ENCODE measurements around the gene GOSR1.
"Not testable (repeated sequence)": the region's sequence is repeated elsewhere in the genome, so short reads cannot be mapped to it uniquely, and the experiment has no call there.

GOSR1 gene

DNA sequence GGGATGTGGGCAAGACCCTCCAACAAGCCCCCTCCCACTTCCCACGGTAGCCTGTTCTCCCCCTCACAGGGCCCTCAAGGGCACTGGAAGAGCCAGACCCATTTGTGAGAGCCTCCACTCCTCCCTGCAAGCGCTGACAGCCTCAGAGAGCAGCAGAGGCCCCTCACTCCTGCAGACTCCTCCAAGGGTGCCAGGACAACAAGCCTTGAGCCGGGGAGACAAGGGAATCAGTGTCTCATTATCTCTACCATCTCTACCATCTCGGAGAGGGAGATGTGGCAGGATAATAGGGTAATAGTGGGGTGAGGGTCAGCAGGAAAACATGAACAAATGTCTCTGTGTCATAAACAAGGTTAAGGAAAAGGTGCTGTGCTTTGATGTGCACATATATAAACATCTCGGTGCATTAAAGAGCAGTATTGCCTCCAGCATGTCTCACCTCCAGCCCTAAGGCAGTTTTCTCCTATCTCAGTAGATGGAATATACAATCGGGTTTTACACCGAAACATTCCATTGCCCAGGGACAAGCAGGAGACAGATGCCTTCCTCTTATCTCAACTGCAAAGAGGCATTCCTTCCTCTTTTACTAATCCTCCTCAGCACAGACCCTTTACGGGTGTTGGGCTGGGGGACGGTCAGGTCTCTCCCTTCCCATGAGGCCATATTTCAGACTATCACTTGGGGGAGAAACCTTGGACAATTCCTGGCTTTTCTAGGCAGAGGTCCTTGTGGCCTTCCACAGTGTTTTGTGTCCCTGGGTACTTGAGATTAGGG is 86.1 kb downstream of the GOSR1 start:
- DNase-seq (ENCODE audit: low spot score), result not testable (repeated sequence)

DNA sequence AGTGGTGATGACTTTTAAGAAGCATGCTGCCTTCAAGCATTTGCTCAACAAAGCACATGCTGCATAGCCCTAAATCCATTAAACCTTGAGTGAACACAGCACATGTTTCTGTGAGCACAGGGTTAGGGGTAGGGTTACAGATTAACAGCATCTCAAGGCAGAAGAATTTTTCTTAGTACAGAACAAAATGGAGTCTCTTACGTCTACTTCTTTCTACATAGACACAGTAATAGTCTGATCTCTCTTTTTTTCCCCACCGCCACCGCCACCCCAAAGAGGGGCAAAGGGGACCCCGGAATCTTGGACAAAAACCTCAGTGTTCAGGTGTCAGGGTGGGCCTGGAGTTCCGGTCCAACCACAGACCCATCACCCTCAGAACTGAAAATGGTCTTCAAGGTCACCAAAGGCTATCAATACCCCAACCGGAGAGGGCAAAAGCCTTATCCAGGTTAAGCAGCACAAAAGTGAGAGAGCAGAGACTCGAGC is 86.7 kb downstream of the GOSR1 start:
- not testable (repeated sequence) for DNase-seq (ENCODE audit: low spot score)

DNA sequence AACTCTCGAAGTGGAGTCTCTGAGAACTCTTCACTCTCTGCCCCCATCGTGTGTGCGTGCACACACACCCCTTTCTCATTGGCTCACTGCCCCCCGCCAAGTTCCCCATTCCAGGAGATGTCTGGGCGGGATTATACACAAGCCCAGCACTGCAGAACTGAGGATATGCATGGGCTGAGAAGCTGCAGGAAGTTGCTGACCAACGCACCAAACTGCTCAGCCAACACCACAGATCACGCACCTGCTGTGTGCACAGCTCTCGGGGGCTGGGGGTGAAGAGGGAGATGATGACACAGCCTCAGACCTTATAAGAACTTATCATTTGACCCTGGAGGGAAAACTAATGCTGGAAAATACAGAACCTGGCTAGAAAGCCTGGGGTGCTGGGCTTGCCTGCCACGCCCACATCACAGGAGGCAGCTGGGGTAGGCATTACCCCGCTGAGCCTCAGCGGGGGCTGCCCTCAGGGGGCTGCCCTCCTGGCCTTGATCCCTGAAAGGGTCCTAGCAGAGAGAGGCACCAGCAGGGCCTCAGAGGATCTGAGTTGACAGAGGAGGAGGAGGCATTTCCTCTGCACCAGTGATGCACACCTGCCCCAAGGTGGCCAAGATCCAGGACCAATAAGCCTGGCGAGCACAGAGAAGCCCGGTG is 87.3 kb downstream of the GOSR1 start:
- peak; percentile 55 for DNase-seq (ENCODE audit: low spot score)

DNA sequence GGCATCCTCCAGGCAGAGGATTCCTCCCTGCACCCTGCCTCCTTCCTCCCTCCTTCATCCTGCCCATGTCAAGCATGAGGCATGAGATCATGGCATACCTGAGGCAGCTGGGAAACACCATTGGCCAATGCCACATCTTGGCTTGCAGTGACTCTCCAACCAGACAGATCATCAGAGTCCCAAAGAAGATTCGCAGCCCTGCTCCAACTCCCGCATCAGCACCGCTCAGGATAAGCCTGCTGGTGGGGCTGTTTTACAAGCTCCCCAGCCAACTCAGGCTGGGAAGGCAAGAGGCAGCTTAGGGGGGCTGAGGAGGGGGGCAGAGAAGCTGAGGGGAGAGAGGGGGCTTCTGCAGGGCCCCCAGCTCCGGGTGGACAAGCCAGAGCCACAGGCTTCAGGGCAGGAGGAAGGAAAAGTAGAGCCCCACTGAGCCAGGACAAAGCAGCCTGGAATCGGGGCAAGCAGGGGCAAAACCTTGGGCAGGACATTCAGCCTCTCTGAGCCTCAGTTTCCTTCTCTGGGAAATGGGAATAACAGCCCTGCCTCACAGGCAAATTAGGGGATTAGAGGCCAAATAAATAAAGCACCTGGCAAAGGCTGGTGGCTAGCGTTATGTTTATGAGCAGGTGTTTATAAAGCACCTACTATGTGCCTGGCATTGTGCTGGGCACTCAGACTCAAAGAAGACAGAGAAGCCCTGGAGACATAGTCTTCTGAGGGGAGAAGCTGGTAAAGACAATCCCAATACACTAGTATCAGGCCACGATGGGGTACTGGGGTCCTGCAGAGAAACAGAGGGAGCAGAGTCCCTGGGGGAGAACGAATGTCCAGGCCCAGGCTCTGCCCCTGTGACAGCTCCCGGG is 88.1 kb downstream of the GOSR1 start:
- DNase-seq (ENCODE audit: low spot score), result no peak

DNA sequence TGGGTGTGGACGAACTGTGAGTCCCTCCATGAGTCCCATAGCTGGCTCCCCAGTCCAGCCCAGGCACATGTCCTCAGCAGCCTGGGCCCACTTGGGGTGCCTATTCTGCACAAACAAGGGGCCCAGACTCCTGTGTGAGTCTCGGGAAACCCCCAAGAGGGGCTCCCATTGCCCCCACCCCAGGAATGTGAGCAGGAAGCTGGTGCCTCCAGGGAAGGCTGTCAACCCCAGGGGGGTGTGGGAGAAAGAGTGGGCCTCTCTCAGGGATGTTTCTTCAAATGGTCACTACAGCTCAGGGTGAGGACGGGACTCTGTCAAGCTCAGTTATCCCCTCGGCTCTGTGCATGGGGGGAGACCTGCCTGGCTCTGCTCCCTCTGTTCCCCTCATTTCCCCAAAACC is 88.9 kb downstream of the GOSR1 start:
- DNase-seq (ENCODE audit: low spot score), result not testable (repeated sequence)

DNA sequence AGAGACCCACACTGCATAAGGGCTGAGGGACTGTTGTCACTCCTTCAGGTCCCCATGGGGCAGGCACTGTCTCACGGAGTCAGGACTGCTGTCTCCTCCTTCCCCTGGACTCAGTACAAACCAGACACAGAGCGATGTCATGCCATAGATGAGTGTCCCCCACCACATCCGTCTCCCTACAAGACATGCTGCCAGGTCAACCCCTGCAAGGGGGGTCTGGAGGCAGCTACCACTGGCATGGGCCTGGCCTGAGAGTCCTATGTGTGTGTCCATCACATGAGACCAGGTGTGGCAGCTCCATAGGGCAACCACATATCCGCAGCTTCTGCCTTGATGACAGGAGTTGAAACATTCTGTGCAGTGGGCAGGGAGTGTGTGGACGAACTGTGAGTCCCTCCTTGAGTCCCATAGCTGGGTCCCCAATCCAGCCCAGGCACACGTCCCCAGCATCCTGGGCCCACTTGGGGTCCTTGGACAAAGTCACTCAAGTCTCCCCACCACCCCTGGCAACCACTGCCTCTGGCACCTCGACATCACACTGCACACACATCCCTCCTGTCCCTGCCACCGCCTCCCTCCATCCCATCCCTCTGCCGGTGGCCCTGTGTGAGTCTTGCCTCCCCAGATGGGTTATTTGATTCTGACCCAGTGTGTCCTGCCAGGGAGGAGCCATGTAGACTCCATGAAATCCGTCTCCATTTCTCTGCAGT is 89.5 kb downstream of the GOSR1 start:
- DNase-seq (ENCODE audit: low spot score), result not testable (repeated sequence)

DNA sequence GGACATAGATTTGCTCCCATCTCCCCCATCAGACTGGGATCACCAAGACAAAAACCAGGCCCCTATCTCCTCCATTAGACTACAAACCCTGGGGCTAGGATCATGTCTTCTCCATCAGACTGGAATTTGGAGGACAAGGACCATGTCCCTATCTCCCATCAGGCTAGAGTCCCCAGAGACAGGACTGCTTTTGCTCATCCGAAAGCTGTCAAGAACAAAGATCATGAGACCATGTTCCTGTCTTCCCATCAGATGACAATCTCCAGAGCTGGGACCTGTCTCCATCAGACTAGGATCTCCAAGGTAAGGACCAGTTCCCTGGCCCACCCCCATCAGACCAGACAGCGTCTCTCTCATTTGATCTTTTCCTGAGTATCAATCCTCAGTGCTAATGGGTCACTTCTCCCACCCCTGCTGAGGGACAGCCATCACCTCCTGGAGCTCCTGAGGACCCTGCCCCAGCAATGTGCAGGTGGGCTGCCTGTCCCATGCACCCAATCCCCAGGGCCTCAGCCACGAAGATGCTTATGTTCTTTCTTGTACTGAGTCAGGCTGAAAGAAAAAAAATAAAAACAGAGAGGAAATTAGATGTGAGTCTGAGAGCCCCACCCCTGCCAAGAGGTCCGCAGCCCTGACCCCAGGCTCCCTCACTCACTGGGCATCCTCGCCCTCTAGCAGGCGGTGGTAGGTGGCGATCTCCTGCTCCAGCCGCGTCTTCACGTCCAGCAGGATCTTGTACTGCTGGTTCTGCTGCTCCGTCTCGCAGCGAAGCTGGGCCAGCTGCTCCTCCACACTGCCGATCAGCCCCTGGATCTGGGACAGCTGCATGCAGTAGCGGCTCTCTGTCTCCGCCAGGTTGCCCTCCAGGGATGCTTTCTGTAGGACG is 90.3 kb downstream of the GOSR1 start:
- no peak for DNase-seq (ENCODE audit: low spot score)

DNA sequence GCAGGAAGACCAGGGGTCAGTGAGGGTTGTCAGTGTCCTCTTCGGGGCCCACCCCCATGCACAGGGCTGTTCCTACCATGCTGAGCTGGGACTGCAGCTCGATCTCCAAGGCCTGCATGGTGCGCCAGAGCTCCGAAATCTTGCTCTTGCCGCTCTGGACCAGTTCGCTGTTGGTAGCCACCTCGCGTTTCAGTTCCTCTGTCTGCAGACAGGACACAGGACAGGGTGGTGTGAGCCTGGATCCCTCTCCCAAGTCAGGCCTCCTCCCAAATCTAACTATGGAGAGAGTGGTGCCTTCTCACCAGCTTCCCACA is 90.9 kb downstream of the GOSR1 start:
- DNase-seq (ENCODE audit: low spot score), result no peak

DNA sequence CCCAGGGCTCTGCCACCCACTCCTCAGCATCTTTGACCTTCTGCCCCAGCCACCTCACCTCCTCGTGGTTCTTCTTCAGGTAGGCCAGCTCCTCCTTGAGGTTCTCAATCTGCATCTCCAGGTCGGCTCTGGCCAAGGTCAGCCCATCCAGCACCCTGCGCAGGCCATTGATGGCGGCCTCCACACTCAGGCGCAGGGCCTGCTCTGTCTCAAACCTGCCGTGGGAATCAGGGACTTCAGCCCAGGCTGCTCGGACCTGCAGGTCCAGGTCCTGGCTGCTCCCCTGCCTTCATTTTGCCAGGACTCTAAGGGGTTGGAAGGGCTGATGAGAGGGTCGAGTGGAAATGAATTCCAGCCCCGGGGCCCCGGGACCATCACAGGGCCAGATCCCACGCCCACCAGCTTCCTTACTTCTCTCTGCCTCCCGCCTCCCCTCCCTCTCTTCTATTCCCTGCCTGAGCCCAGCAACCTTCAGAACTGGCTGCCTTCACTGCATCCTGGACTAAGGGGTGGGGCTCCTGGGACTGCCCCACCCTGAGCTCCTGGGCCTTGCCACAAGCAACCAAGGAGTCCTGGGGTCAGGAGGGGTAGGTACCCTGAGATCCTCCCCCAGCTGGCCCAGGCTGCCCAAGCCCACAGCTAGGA is 92.4 kb downstream of the GOSR1 start:
- not testable (repeated sequence) for DNase-seq (ENCODE audit: low spot score)

DNA sequence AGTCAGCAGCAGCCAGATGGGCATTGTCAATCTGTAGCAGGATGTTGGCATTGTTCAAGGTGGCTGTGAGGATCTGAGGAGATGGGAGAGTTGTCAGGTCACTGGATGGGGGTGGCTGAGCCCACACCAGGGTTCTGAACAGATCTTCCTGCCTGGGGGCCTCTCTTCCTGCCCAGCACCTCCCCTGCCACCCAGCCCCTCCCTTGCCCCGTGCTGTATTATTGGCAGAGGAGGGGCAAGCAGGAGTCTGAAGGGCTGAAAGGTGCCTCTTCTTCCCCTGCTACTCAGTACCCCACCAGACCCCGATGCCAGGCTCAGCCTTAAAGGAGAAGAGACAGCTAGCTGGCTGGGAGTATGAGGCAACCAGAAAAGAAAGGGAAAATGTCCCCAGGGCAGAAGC is 93.0 kb downstream of the GOSR1 start:
- DNase-seq (ENCODE audit: low spot score), result no peak

DNA sequence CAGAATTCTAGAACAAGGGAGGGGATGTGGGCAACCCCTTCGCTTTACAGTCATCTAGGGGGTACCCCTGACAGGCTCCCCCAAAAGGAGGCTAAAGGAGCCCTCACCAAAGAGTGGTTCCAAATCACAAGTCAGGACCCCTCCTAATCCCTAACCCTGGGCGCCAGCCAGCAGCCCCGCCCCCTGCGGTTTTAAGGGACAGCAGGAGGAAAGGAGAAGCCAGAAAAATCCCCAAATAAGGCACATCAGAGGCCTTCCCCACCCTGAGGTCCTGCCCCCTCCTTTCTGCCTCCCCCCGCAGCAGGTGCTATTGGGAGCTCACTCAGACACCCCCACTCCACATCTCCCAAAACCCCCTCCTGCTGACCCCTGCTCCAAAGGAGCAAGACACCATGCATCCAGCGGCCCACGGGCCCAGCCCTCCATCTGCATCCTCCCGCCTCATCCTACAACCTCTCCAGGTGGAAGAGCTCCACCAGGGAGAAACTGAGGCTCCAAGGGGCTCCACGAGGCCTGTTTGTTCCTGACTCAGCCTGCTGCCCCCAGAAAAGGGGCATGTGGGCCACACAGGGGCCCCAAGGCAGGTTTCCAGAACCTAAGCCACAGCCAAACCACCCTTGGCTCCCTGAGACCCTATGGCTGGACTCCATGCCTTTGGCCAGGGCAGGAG is 93.5 kb downstream of the GOSR1 start:
- no peak for DNase-seq (ENCODE audit: low spot score)

DNA sequence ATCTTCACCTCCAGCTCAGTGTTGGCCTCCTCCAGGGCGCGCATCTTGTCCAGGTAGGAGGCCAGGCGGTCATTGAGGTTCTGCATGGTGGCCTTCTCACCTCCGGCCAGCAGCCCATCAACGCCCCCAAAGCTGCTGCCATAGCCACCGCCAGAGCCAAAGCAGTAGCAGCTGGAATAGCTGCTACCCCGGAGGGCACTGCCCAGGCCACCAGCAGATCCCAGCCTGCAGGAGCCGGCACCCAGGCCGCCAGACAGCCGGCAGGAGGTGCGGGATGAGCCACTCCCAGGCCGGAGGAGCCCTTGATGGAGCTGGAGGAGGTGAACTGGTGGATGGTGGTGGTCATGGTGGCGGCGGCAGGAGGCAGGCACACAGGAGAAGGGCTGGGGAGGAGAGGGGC is 94.2 kb downstream of the GOSR1 start:
- not testable (repeated sequence) for DNase-seq (ENCODE audit: low spot score)

DNA sequence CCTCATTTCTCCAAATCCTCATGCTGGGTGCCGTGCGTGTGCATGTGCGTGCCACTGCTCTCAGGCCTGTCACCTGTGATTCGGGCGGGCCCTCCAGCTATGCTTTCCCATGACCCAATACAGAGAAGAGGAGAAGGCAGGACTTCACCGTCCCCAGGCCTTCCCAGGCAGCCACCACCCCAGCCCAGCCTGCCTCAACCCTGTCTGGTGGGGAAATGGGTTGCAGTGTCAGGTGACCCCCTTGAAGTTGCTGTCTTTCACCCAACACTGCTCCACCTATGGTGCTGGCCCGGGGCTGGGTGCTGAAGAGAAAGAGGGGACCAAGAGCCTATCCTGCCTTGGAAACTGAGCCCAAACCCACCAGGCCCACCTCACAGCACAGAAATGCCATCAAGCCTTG is 94.7 kb downstream of the GOSR1 start:
- no peak for DNase-seq (ENCODE audit: low spot score)

DNA sequence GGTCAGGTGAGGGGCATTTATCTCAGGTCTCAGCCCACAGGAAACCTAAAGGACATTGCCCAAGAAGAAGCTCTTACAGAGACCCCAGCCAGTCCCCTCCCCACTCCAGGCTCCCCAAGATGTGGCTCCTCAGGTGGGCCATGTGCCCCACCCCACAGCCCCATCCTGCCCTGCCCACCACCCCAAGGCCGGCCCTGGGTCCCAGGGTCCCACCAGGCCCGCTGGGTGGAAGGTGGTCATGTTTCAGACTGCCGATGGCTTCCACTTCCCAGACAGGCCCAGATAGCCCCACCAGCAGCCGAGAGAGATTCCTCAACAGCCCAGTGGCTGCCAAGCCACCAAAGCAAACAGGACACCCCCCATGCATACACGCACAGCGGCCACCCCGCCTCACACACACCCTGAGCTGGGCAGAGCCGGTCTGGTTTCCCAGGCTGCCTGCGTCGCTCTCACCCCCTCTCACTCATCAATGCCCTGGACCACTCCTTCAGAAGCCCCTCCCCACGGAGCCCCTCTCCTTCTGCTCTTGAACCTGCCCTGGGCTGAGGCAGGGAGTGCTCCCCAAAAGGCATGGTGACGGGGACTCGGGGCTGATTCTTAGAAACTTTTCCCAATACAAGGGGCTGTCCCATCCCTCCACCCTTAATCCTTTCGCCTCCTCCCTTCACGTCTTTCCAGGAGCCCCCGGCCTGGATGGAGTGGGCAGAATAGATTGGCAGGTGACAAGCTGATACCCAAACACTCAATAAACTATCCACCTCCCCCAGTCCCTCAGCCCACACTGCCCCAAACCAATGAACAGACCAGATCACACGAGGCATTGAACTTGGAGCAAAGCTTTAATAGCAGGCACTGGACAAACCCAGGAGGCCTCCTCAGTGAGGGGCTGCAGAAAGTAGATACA is 95.7 kb downstream of the GOSR1 start:
- DNase-seq (ENCODE audit: low spot score), result not testable (repeated sequence)

DNA sequence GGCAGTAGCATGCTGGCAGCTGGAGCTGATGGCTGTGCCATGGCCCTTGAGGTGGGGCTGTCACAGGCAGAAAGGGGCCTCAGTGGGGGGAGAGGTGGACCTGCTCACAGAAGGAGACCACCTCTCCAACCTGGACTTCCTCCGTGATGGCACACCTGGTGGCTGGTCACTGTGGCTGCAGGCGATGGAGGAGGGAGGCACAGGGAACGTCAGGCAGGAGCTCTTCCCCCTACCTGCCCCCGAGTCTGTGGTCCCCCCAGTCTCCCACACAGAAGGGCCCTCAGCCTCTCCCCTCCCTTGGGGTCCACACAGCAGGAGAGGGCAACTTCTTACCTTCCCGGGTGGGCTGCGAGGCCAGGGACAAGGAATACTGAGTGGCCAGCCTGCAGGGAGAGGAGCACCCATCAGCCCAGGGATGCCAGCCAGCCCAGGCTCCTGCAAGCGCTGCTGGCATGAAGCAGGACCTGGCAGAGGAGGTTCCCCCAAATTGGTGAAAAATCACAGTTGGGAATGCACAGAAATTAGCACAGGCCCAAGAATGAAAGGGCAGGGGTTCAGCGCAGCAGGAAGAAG is 96.5 kb downstream of the GOSR1 start:
- no peak for DNase-seq (ENCODE audit: low spot score)

DNA sequence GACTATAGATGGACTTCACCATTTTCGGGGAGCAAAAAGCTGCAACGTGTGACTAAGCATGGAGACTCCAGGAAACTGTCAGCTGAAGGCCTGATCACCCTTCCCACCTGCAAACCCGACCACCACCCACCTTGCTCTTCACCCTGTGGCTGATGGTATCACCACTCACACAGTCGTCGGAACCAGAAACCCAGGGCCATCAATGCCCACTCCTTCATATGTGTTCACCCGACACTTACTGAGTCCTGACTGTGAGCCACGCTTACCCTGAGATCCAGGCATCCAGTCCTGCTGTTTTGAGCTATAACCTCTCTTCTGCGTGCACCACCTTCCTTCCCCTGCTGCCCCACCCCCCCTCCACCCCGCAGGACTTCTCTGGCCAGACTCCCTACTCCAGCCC is 97.1 kb downstream of the GOSR1 start:
- DNase-seq (ENCODE audit: low spot score), result not testable (repeated sequence)

DNA sequence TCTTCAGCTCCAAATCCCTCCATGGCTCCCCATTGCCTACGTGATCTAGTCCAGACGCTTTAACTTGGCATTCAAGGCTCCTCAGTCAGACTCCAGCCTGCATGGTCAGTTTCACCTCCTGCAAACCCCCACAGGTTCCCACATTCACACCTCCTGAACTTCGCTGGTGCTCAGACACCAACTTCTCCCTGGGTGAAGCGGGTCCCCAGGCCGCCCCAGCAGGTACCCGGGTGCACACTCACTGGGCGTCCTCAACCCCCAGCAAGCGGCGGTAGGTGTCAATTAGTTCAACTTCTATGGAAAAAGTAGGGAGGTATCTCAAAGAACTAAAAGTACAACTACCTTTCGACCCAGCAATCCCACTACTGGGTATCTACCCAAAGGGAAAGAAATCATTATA is 97.6 kb downstream of the GOSR1 start:
- DNase-seq (ENCODE audit: low spot score), result not testable (repeated sequence)

DNA sequence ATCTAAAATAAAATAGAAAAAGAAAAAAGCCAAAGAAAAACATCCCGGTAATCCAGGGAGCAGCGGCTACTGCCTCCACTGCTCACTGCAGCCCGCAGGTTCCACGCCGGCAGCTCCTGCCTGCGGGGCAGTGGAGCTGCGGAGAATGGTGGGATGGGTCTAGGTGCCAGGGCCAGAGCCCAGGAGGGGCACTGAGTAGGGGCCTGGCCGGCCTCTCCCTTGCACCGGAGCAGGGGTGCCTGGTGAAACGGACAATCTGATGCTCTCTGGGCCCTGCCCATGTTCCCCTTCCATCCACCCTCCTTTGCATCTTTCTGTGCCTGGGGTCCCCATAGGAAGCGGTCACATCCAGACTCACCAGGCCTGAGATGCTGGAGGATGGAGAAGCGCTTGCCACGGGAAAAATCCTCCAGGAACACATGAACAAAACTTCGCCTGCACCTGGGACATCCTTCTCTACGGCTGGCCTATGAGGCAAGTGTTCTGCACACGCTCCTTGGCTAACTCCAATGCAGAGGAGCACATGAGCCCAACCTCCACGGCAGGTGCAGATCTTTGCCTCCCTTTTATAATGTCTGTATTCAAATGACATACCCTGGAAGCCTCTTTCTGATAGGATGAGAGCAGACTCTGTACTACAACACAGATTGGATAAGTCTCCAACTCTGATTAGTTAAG is 98.6 kb downstream of the GOSR1 start:
- DNase-seq (ENCODE audit: low spot score), result not testable (repeated sequence)

Measured in putamen (tissue), 1 donor.